ENCODE data around the gene UNCX. TPM values are rescaled to one million over a fixed set of nuclear protein-coding genes. Genes with fewer than 3 reads are reported as not detected.

UNCX gene
- polyA plus RNA-seq, 3 donors from 2014 or later = not detected

GRCh38 chr7:1223196-1223981 is 9.3 kb upstream of the UNCX start:
- Mint-ChIP-seq H3K9me3 (no peaks in the 10 kb centered on the region), H3K4me1 (no peaks in the 10 kb centered on the region), H3K27ac (peak overlapping the region in 1 of 6 donors; percentile 34), H3K27me3 (ENCODE audit: low read depth in 3 of 3) (peaks cover 25 to 54% (median 28%) of the 10 kb centered on the region in 3 donors), H3K4me3 (no peak overlapping the region), H3K36me3 (no peaks in the 10 kb centered on the region)
- no peak for DNase-seq

GRCh38 chr7:1224086-1224716 is 8.5 kb upstream of the UNCX start:
- no peak for DNase-seq
- Mint-ChIP-seq H3K4me1 (no peaks in the 10 kb centered on the region), H3K27me3 (ENCODE audit: low read depth in 3 of 3) (peaks cover 28 to 63% (median 33%) of the 10 kb centered on the region in 3 donors), H3K27ac (no peak overlapping the region), H3K9me3 (no peaks in the 10 kb centered on the region), H3K4me3 (no peak overlapping the region), H3K36me3 (no peaks in the 10 kb centered on the region)

GRCh38 chr7:1225030-1225429 is 7.6 kb upstream of the UNCX start:
- no peaks in the 10 kb centered on the region for H3K36me3 Mint-ChIP-seq
- no peak for DNase-seq
- no peak overlapping the region for H3K27ac Mint-ChIP-seq
- no peaks in the 10 kb centered on the region for H3K4me1 Mint-ChIP-seq
- H3K27me3 Mint-ChIP-seq (ENCODE audit: low read depth in 3 of 3) = peaks cover 27 to 66% (median 37%) of the 10 kb centered on the region in 3 donors
- H3K9me3 Mint-ChIP-seq = no peaks in the 10 kb centered on the region
- no peak overlapping the region for H3K4me3 Mint-ChIP-seq

GRCh38 chr7:1225441-1226185 is 7.1 kb upstream of the UNCX start:
- peak; percentile 30 to 42 (median 38) for DNase-seq
- Mint-ChIP-seq H3K27me3 (ENCODE audit: low read depth in 3 of 3) (peaks cover 30 to 70% (median 37%) of the 10 kb centered on the region in 3 donors), H3K4me3 (peak overlapping the region in 1 of 5 donors; percentile 56), H3K36me3 (no peaks in the 10 kb centered on the region), H3K27ac (peak overlapping the region in 1 of 6 donors; percentile 75), H3K4me1 (no peaks in the 10 kb centered on the region), H3K9me3 (no peaks in the 10 kb centered on the region)

- Mint-ChIP-seq H3K27me3 (ENCODE audit: low read depth in 3 of 3) (peaks cover 36 to 75% (median 41%) of the 10 kb centered on the region in 3 donors), H3K4me3 (peak overlapping the region in 1 of 5 donors; percentile 56)
- no peak for DNase-seq
These were observed 6.3 kb upstream of the UNCX start for GRCh38 chr7:1226186-1226901.

GRCh38 chr7:1227071-1227804 is 5.4 kb upstream of the UNCX start:
- Mint-ChIP-seq H3K36me3 (peaks cover 0 to 3% (median 0%) of the 10 kb centered on the region in 3 donors), H3K4me1 (peaks cover 3 to 7% of the 10 kb centered on the region in 2 donors), H3K9me3 (no peaks in the 10 kb centered on the region), H3K27ac (peak overlapping the region in 1 of 6 donors; percentile 53), H3K4me3 (no peak overlapping the region), H3K27me3 (ENCODE audit: low read depth in 3 of 3) (peaks cover 43 to 82% (median 49%) of the 10 kb centered on the region in 3 donors)
- DNase-seq = no peak

More at GRCh38 chr7:1226186-1226901, 6.3 kb upstream of the UNCX start:
- Mint-ChIP-seq H3K27ac (peak overlapping the region in 1 of 6 donors; percentile 75), H3K9me3 (no peaks in the 10 kb centered on the region), H3K4me1 (no peaks in the 10 kb centered on the region), H3K36me3 (no peaks in the 10 kb centered on the region)

GRCh38 chr7:1227814-1228544 is 4.7 kb upstream of the UNCX start:
- peaks cover 42 to 80% (median 50%) of the 10 kb centered on the region in 3 donors for H3K27me3 Mint-ChIP-seq (ENCODE audit: low read depth in 3 of 3)
- H3K27ac Mint-ChIP-seq = peak overlapping the region in 1 of 6 donors; percentile 53
- no peak for DNase-seq
- peaks cover 0 to 4% (median 0%) of the 10 kb centered on the region in 3 donors for H3K36me3 Mint-ChIP-seq
- no peaks in the 10 kb centered on the region for H3K9me3 Mint-ChIP-seq
- peaks cover 4 to 9% of the 10 kb centered on the region in 2 donors for H3K4me1 Mint-ChIP-seq
- peak overlapping the region in 1 of 5 donors; percentile 34 for H3K4me3 Mint-ChIP-seq

- Mint-ChIP-seq H3K4me1 (peaks cover 4 to 9% of the 10 kb centered on the region in 2 donors), H3K9me3 (no peaks in the 10 kb centered on the region), H3K27me3 (ENCODE audit: low read depth in 3 of 3) (peaks cover 43 to 76% (median 46%) of the 10 kb centered on the region in 3 donors), H3K4me3 (peak overlapping the region in 1 of 5 donors; percentile 34), H3K27ac (peak overlapping the region in 1 of 6 donors; percentile 53), H3K36me3 (peaks cover 0 to 4% (median 0%) of the 10 kb centered on the region in 3 donors)
- DNase-seq = no peak
These were observed 4.0 kb upstream of the UNCX start for GRCh38 chr7:1228545-1229201.

GRCh38 chr7:1229202-1229947 is 3.3 kb upstream of the UNCX start:
- no peak for DNase-seq
- peaks cover 0 to 3% (median 0%) of the 10 kb centered on the region in 6 donors for H3K9me3 Mint-ChIP-seq
- peaks cover 47 to 77% (median 50%) of the 10 kb centered on the region in 3 donors for H3K27me3 Mint-ChIP-seq (ENCODE audit: low read depth in 3 of 3)
- peaks cover 8 to 13% of the 10 kb centered on the region in 2 donors for H3K4me1 Mint-ChIP-seq
- H3K4me3 Mint-ChIP-seq = no peak overlapping the region
- peaks cover 0 to 4% (median under 1%) of the 10 kb centered on the region in 3 donors for H3K36me3 Mint-ChIP-seq
- no peak overlapping the region for H3K27ac Mint-ChIP-seq

- no peak overlapping the region for H3K4me3 Mint-ChIP-seq
- H3K27ac Mint-ChIP-seq = no peak overlapping the region
- H3K9me3 Mint-ChIP-seq = peaks cover 0 to 9% (median 0%) of the 10 kb centered on the region in 6 donors
- peaks cover 14 to 19% of the 10 kb centered on the region in 2 donors for H3K4me1 Mint-ChIP-seq
- peaks cover 50 to 80% (median 55%) of the 10 kb centered on the region in 3 donors for H3K27me3 Mint-ChIP-seq (ENCODE audit: low read depth in 3 of 3)
- H3K36me3 Mint-ChIP-seq = peaks cover 0 to 4% (median 4%) of the 10 kb centered on the region in 3 donors
- no peak for DNase-seq
These were observed 2.7 kb upstream of the UNCX start for GRCh38 chr7:1229956-1230355.
